IMR-90 (cell line): ENCODE results near the gene SMARCAD1.
"Not testable (repeated sequence)": the region's sequence is repeated elsewhere in the genome, so short reads cannot be mapped to it uniquely, and the experiment has no call there.

ENCODE experiments used
- CEBPB ChIP-seq: IDR thresholded peaks from 2 replicates; pipeline ENCODE4 v1.6.1; 2012; ENCODE audit warnings: low read depth, low read length, improper control_type of control experiment
- CTCF ChIP-seq: conservative IDR thresholded peaks from 2 replicates; pipeline ENCODE4 v1.5.1; 2012; ENCODE audit warnings: mild to moderate bottlenecking, low read depth, low read length, improper control_type of control experiment
- NFE2L2 ChIP-seq: fragments of 150-350 bp; IDR thresholded peaks from 2 replicates; pipeline ENCODE4 v1.6.1; 2016; ENCODE audit warnings: low read depth, mild to moderate bottlenecking, low read length
- USF2 ChIP-seq: fragments of 150-350 bp; IDR thresholded peaks from 2 replicates; pipeline ENCODE4 v1.6.1; 2017; ENCODE audit warnings: mild to moderate bottlenecking, antibody characterized with exemption, low read length, low read depth

- TF ChIP-seq CEBPB, NFE2L2, CTCF, USF2: not testable (repeated sequence)
These were observed 86.3 kb downstream of the SMARCAD1 start for GRCh38 chr4:94293981-94294380.
